Pancreas (tissue), 10 donors: Measurements from ENCODE around the gene BTBD9. TPM values are rescaled to one million over a fixed set of nuclear protein-coding genes. Genes with fewer than 3 reads are reported as not detected.
A peak's percentile ranks its signal among the peaks of the same experiment; 100 is the strongest.

ENCODE experiments used
- ATAC-seq, 4 donors: fragments of 200-7000 bp; cut with Tn5 transposase; one replicate each; pipeline versions ENCODE4 v1.8.0 to v1.9.1; 2020; ENCODE audit warnings: mild to moderate bottlenecking in 4 of 4, moderate library complexity in 4 of 4
- DNase-seq, 6 donors: peaks; one replicate each; pipeline ENCODE4 v3.0.0-alpha.2; 2020
- FAIRE-seq: peaks from 2 replicates; lab custom pipeline; 2012; peaks lifted over from hg19 to GRCh38; lab: Jason Lieb, UNC
- H3K27ac ChIP-seq, 4 donors: fragments of 200-600 bp; sonication (generic); 1 replicate in 3 of 4; 2 replicates in 1 of 4; pipeline versions ENCODE4 v1.5.0 to v1.8.0; 2020
- H3K27me3 ChIP-seq, 4 donors: fragments of 200-600 bp; one replicate each; pipeline ENCODE4 v1.8.0; 2021
- H3K36me3 ChIP-seq, 3 donors: fragments of 200-600 bp; sonication (generic) in 1 of 3; one replicate each; pipeline versions ENCODE4 v1.5.0 to v1.8.0; 2020 to 2021
- H3K4me1 ChIP-seq, 3 donors: fragments of 200-600 bp; one replicate each; pipeline ENCODE4 v1.8.0; 2021
- H3K4me3 ChIP-seq, 4 donors: fragments of 200-600 bp; sonication (generic) in 2 of 4; one replicate each; pipeline versions ENCODE4 v1.5.0 to v1.8.0; 2020 to 2021
- H3K9me3 ChIP-seq, 4 donors: fragments of 200-600 bp; one replicate each; pipeline ENCODE4 v1.8.0; 2021
- WGBS, 2 donors: extraction: QIAGEN DNeasy Blood & Tissue Kit; methylation state at CpG; one replicate each; pipeline ENCODE4 v1.1.7; 2013; 5-methylcytosine and 5-hydroxymethylcytosine counted together
- intact Hi-C, 3 donors: fragments of 100-400 bp; cut with DNase I; formaldehyde crosslinking; loops; one replicate each; pipeline versions ENCODE4 v1.11.1 to v1.14.2; 2022
- polyA plus RNA-seq, 2 donors: library from polyadenylated mRNA; stranded (reverse); fragments of 200-250 nt; gene quantifications; one replicate each; pipeline ENCODE4 v1.2.3, GENCODE V29; 2013
- total RNA-seq, 6 donors: library from RNA; stranded (reverse); fragmentation: NEBNext Ultra II Directional in 4 of 6; extraction: Animal tissue kit (Norgen Biotek cat#: 25700) in 4 of 6; gene quantifications; one replicate each; pipeline versions ENCODE4 v1.2.1 to v1.2.4, GENCODE V29; 2021 to 2023
- TF ChIP-seq, protein P1 (sequence below), 4 donors: fragments of 200-600 bp; sonication (generic) in 3 of 4; IDR thresholded peaks; one replicate each; pipeline versions ENCODE4 v1.5.0 to v1.8.0; 2021; ENCODE audit warnings: antibody characterized with exemption in 4 of 4
- donor health status: healthy with polysubstance abuse.
- donor health status: DM: no; HTN: no; CAD: no; lungs with moderate emphysema.
- donor health status: DM: no; HTN: no; CAD: no.
- donor health status: control.
- donor health status: control.
- donor health status: Bipolar disorder and iron deficiency.
- donor health status: DM: yes; HTN: yes; CAD: no.
- donor health status: DM: no; HTN: no; CAD: no.
- donor health status: DM: no; HTN: no; CAD: no.
- donor health status: DM: yes; HTN: yes; CAD: no.

Gene BTBD9
- total RNA-seq, result 10 to 100 TPM in 1 of 6 donors, 1 to 10 TPM in 5; 5.9 to 11.0 (median 8.0) TPM
- 1 to 10 TPM; 2.2 to 2.3 TPM for polyA plus RNA-seq

DNA sequence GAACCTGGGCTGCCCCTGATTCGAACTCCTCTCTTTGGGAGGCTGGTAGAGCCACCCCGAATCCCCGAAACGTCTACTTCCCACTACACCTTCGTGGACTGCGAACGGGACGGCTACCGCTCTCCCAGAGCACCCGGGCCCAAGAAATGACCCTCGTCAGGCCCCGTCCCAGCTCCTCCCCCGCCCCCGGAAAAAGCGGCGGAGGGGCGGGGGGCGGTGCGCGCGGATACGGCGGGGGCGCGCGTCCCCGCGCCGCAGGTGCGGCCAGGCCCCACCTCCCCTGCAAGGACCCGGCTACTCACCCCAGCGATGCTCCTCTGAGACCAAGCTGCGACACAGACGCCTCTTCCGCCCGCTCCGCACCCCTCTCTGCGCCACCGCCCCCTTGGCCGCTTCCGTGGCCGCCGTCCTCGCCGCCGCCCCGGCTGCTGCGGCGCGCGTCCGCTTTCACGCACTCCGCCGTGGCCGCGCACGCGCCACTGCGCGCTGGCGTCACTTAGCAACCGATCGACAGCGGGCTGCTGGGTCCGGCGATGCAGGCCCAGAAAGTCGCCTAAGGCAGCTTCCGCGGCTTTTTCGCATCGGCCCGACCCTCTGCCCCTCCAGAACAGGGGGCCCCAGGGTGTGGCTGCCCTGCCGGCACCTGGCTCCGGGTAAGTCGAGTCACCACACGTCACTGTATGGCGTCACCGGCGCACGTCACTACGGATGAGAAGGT lies at the start of gene BTBD9:
BTBD9 (minus strand) TSS at position 432 of the 718 bp plus-strand sequence.
- FAIRE-seq, result no peak

DNA sequence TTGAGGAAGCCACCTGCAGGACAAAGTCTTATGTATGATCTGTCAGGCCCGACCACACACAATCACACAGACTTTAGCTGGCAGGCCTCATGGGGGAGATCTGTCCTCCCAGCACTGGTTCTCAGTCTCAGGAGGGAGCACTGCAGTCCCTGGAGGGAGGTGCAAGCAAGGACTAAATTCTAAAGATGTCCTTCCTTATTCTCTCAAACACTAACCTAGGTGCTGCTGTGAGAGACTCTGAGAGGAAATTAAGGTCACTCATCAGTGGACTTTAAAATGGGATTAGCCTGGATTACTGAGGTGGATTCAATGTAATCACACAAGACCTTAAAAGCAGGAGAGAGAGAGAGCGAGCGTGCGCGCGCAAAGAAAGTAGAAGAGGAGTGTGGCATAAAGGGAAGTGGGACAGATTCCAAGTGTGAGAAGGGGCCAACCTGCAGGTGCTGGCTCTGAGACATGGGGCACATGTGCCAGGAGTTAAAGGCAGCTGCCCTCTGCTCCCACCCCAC lies 48.9 kb upstream of the BTBD9 start:
- intact Hi-C loops, result no loop called here
- ATAC-seq, result no peak

More for the DNA sequence above, at the start of gene BTBD9:
- ATAC-seq (peak; percentile 91 to 96 (median 94)), DNase-seq (peak; percentile 72 to 91 (median 80))
- peak within 1 kb of the TSS; percentile 87 to 91 (median 88) for H3K27ac ChIP-seq
- H3K9me3 ChIP-seq, result no peaks in the 10 kb centered on the region
- WGBS, 2 donors, result 0% methylated on average over 76 to 82 of the region's 82 CpGs
- peak within 1 kb of the TSS; percentile 71 to 98 (median 96) for H3K4me3 ChIP-seq
- no peaks in the 10 kb centered on the region for H3K36me3 ChIP-seq
- TF ChIP-seq, protein P1, sequence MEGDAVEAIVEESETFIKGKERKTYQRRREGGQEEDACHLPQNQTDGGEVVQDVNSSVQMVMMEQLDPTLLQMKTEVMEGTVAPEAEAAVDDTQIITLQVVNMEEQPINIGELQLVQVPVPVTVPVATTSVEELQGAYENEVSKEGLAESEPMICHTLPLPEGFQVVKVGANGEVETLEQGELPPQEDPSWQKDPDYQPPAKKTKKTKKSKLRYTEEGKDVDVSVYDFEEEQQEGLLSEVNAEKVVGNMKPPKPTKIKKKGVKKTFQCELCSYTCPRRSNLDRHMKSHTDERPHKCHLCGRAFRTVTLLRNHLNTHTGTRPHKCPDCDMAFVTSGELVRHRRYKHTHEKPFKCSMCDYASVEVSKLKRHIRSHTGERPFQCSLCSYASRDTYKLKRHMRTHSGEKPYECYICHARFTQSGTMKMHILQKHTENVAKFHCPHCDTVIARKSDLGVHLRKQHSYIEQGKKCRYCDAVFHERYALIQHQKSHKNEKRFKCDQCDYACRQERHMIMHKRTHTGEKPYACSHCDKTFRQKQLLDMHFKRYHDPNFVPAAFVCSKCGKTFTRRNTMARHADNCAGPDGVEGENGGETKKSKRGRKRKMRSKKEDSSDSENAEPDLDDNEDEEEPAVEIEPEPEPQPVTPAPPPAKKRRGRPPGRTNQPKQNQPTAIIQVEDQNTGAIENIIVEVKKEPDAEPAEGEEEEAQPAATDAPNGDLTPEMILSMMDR (IDR thresholded peaks at IDR 0.05), result no peak
- intact Hi-C loops, result no loop called here
- peaks cover 6 to 10% (median 8%) of the 10 kb centered on the region in 3 donors for H3K4me1 ChIP-seq
- H3K27me3 ChIP-seq, result no peaks in the 10 kb centered on the region

DNA sequence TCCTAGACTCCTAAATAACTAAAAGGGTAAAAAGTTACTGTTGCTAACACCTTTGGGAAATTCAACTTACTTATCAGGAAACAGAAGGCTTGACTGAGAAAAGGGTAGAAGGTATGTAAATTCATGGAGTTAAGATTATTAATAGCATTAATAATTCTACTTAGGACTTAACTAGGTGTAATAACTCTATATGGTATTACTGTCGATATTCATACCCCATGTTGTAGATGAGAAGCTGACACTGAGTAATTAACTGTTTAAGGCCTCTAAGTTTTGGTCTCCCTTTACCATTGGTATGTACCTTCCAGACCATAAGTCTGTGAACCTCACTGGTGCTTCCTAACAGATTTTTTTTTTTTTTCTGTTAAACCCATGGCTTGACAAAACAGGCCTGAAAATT lies 47.8 kb upstream of the BTBD9 start:
- H3K9me3 ChIP-seq, result peaks cover 0 to 2% (median 0%) of the 10 kb centered on the region in 4 donors
- no peak overlapping the region for H3K4me3 ChIP-seq
- no peak for ATAC-seq
- intact Hi-C loops, result no loop called here
- H3K36me3 ChIP-seq, result no peaks in the 10 kb centered on the region
- FAIRE-seq, result no peak
- TF ChIP-seq, protein P1 (IDR thresholded peaks at IDR 0.05), result no peak
- WGBS, 2 donors, result 97% methylated on average over 1 of the region's 1 CpG
- H3K4me1 ChIP-seq, result peaks cover 0 to 6% (median 0%) of the 10 kb centered on the region in 3 donors
- no peaks in the 10 kb centered on the region for H3K27me3 ChIP-seq
- H3K27ac ChIP-seq, result no peak overlapping the region
- no peak for DNase-seq

More for the DNA sequence above, 48.9 kb upstream of the BTBD9 start:
- FAIRE-seq (no peak), DNase-seq (no peak)
- TF ChIP-seq, protein P1 (IDR thresholded peaks at IDR 0.05), result no peak
- H3K9me3 ChIP-seq, result peaks cover 0 to 2% (median 0%) of the 10 kb centered on the region in 4 donors
- WGBS, 2 donors, result 83 to 88% methylated on average over 6 of the region's 6 CpGs
- peaks cover 0 to 6% (median 0%) of the 10 kb centered on the region in 3 donors for H3K4me1 ChIP-seq
- no peak overlapping the region for H3K27ac ChIP-seq
- no peaks in the 10 kb centered on the region for H3K27me3 ChIP-seq
- H3K4me3 ChIP-seq, result no peak overlapping the region
- no peaks in the 10 kb centered on the region for H3K36me3 ChIP-seq

DNA sequence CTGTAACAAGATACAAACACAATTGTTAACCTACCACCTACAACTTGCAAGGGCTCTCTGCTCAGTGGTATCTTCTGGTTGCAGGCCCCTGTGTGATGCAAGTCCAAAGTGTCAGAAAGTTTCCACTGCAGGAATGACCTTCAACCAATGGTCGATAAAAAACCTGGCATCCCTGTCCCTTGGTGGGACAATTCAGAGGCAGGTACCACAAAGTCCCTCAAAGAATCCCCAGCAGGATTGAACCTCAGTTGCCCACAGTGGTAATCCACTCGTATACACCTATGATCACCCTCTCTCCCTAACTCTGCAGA lies 47.3 kb upstream of the BTBD9 start:
- Histone ChIP-seq H3K4me1 (peaks cover 0 to 6% (median 0%) of the 10 kb centered on the region in 3 donors), H3K4me3 (no peak overlapping the region), H3K36me3 (no peaks in the 10 kb centered on the region), H3K27ac (no peak overlapping the region), H3K9me3 (peaks cover 0 to 2% (median 0%) of the 10 kb centered on the region in 4 donors), H3K27me3 (no peaks in the 10 kb centered on the region)
- 58 to 63% methylated on average over 2 of the region's 2 CpGs for WGBS, 2 donors
- intact Hi-C loops, result no loop called here
- TF ChIP-seq, protein P1 (IDR thresholded peaks at IDR 0.05), result no peak
- peak in 2 of 4 donors; percentile 21 to 47 for ATAC-seq
- no peak for DNase-seq
- FAIRE-seq, result no peak
